Measurements from ENCODE around the gene ZSCAN5A. TPM values are rescaled to one million over a fixed set of nuclear protein-coding genes. Genes with fewer than 3 reads are reported as not detected.

Gene ZSCAN5A
- total and polyA plus RNA-seq, 4 donors: 5.5 to 17.4 (median 10.1) TPM

- ATAC-seq (ENCODE audit: insufficient read depth, low FRiP score): no peak
- peak; percentile 23 to 48 (median 39) for DNase-seq
- H3K27me3 ChIP-seq (ENCODE audit: control insufficient read depth in 3 of 3, insufficient read depth in 3 of 3, low read length in 2 of 3): no peaks in the 10 kb centered on the region
These were observed 18.9 kb upstream of the ZSCAN5A start for GRCh38 chr19:56333506-56333905.

GRCh38 chr19:56332695-56333094 is 18.1 kb upstream of the ZSCAN5A start:
- Histone ChIP-seq H3K27me3 (ENCODE audit: control insufficient read depth in 3 of 3, insufficient read depth in 3 of 3, low read length in 2 of 3) (no peaks in the 10 kb centered on the region), H3K9ac (ENCODE audit: insufficient read depth in 1 of 2, low read length in 2 of 2) (no peak overlapping the region), H3K9me3 (ENCODE audit: control insufficient read depth in 4 of 4, insufficient read depth in 3 of 4, low read length in 3 of 4) (peaks cover 0 to 6% (median 2%) of the 10 kb centered on the region in 4 donors), H3K4me1 (ENCODE audit: control insufficient read depth in 5 of 5, insufficient read depth in 5 of 5, low read length in 5 of 5) (no peaks in the 10 kb centered on the region), H3K36me3 (ENCODE audit: control insufficient read depth in 4 of 4, insufficient read depth in 4 of 4, low read length in 4 of 4) (no peaks in the 10 kb centered on the region), H3K27ac (ENCODE audit: low read depth in 1 of 2, low read length in 1 of 2) (no peak overlapping the region), H3K4me3 (no peak overlapping the region)
- TF ChIP-seq CTCF (IDR thresholded peaks at IDR 0.05; ENCODE audit: control extremely low read depth, extremely low read depth): no peak
- no peak for DNase-seq
- ATAC-seq (ENCODE audit: insufficient read depth, low FRiP score): no peak

More at GRCh38 chr19:56333506-56333905, 18.9 kb upstream of the ZSCAN5A start:
- Histone ChIP-seq H3K4me3 (no peak overlapping the region), H3K4me1 (ENCODE audit: control insufficient read depth in 5 of 5, insufficient read depth in 5 of 5, low read length in 5 of 5) (no peaks in the 10 kb centered on the region), H3K9ac (ENCODE audit: insufficient read depth in 1 of 2, low read length in 2 of 2) (no peak overlapping the region), H3K9me3 (ENCODE audit: control insufficient read depth in 4 of 4, insufficient read depth in 3 of 4, low read length in 3 of 4) (peaks cover 0 to 6% (median 2%) of the 10 kb centered on the region in 4 donors), H3K36me3 (ENCODE audit: control insufficient read depth in 4 of 4, insufficient read depth in 4 of 4, low read length in 4 of 4) (no peaks in the 10 kb centered on the region), H3K27ac (ENCODE audit: low read depth in 1 of 2, low read length in 1 of 2) (no peak overlapping the region)
- peak; percentile 79 for TF ChIP-seq CTCF (IDR thresholded peaks at IDR 0.05; ENCODE audit: control extremely low read depth, extremely low read depth)

GRCh38 chr19:56324436-56324835 is 9.8 kb upstream of the ZSCAN5A start:
- Histone ChIP-seq H3K27me3 (ENCODE audit: control insufficient read depth in 3 of 3, insufficient read depth in 3 of 3, low read length in 2 of 3) (no peaks in the 10 kb centered on the region), H3K27ac (ENCODE audit: low read depth in 1 of 2, low read length in 1 of 2) (no peak overlapping the region), H3K4me3 (no peak overlapping the region), H3K9ac (ENCODE audit: insufficient read depth in 1 of 2, low read length in 2 of 2) (no peak overlapping the region), H3K36me3 (ENCODE audit: control insufficient read depth in 4 of 4, insufficient read depth in 4 of 4, low read length in 4 of 4) (no peaks in the 10 kb centered on the region), H3K4me1 (ENCODE audit: control insufficient read depth in 5 of 5, insufficient read depth in 5 of 5, low read length in 5 of 5) (peaks cover 0 to 2% (median 0%) of the 10 kb centered on the region in 5 donors), H3K9me3 (ENCODE audit: control insufficient read depth in 4 of 4, insufficient read depth in 3 of 4, low read length in 3 of 4) (no peaks in the 10 kb centered on the region)
- DNase-seq (no peak), ATAC-seq (ENCODE audit: insufficient read depth, low FRiP score) (no peak)
- 31 to 64% methylated on average over 1 of the region's 1 CpG for WGBS, 2 donors
- TF ChIP-seq CTCF (IDR thresholded peaks at IDR 0.05; ENCODE audit: control extremely low read depth, extremely low read depth): no peak

GRCh38 chr19:56321989-56322440 is 7.4 kb upstream of the ZSCAN5A start:
- DNase-seq: no peak
- WGBS, 2 donors: 46 to 63% methylated on average over 7 of the region's 7 CpGs
- Histone ChIP-seq H3K36me3 (ENCODE audit: control insufficient read depth in 4 of 4, insufficient read depth in 4 of 4, low read length in 4 of 4) (no peaks in the 10 kb centered on the region), H3K27me3 (ENCODE audit: control insufficient read depth in 3 of 3, insufficient read depth in 3 of 3, low read length in 2 of 3) (no peaks in the 10 kb centered on the region), H3K9me3 (ENCODE audit: control insufficient read depth in 4 of 4, insufficient read depth in 3 of 4, low read length in 3 of 4) (no peaks in the 10 kb centered on the region), H3K9ac (ENCODE audit: insufficient read depth in 1 of 2, low read length in 2 of 2) (no peak overlapping the region), H3K4me1 (ENCODE audit: control insufficient read depth in 5 of 5, insufficient read depth in 5 of 5, low read length in 5 of 5) (peaks cover 0 to 2% (median 0%) of the 10 kb centered on the region in 5 donors), H3K27ac (ENCODE audit: low read depth in 1 of 2, low read length in 1 of 2) (peak overlapping the region in 1 of 2 donors; percentile 44), H3K4me3 (no peak overlapping the region)
- ATAC-seq (ENCODE audit: insufficient read depth, low FRiP score): no peak
- no peak for TF ChIP-seq CTCF (IDR thresholded peaks at IDR 0.05; ENCODE audit: control extremely low read depth, extremely low read depth)
